GM19351 (cell line): ENCODE measurements around the gene CACUL1.
A peak's percentile ranks its signal among the peaks of the same experiment; 100 is the strongest.
"Not testable (repeated sequence)": the region's sequence is repeated elsewhere in the genome, so short reads cannot be mapped to it uniquely, and the experiment has no call there.

ENCODE experiments used
- ATAC-seq: cut with Tn5 transposase; IDR thresholded peaks from one replicate; pipeline ENCODE4 v1.9.1; 2021; ENCODE audit warnings: mild to moderate bottlenecking, moderate library complexity; ENCODE audit not compliant: unreplicated experiment

Gene CACUL1

GRCh38 chr10:118754556-118755423, at the start of gene CACUL1:
TSS of gene CACUL1 (minus strand) at chr10:118754970. CDS start at chr10:118754762, 208 bp downstream.
- ATAC-seq = peak; percentile 89

- no peak for ATAC-seq
Observed at GRCh38 chr10:118804262-118804773, 49.5 kb upstream of the CACUL1 start.

GRCh38 chr10:118802126-118802793, 47.5 kb upstream of the CACUL1 start:
- ATAC-seq = no peak

GRCh38 chr10:118800920-118801319, 46.1 kb upstream of the CACUL1 start:
- no peak for ATAC-seq

DNA sequence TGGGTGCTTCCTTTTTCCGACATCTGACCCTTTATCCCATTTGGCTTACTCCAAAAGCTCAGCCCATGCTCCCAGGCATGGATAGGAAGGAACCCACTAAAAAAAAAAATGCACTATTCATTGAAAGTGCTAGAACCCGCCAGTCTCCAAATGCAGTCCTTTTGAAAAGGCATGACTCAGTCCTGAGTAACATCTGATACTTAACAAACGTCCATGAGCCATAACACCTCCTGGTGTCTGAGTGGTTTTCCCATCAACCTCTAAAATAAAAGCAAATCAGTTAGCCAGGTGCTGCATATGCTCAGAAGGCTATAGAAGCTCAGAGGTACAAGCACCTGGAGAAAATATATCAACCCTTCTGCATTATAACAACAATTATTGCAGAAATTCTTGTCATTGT, 45.0 kb upstream of the CACUL1 start:
- ATAC-seq = no peak

DNA sequence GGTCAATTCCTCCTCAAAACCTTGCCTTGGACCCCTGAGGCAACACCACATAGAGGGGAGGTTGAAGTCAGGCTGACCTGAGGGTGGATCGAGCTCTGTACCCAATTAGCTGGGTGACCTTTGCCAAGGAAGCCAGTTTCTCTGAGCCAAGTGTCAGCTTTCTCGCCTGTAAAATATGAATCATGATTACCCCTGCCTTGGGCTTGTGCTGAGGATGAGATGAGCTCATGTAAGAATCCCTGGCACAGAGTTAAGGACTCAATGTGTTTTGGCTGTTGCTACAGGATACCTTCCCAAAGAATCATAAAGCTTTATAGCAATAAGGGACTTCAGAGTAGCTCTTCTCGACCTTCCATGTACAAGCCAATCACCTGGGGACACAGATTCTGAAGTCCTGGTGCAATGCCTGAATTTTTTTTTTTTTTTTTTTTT, 43.5 kb upstream of the CACUL1 start:
- no peak for ATAC-seq

DNA sequence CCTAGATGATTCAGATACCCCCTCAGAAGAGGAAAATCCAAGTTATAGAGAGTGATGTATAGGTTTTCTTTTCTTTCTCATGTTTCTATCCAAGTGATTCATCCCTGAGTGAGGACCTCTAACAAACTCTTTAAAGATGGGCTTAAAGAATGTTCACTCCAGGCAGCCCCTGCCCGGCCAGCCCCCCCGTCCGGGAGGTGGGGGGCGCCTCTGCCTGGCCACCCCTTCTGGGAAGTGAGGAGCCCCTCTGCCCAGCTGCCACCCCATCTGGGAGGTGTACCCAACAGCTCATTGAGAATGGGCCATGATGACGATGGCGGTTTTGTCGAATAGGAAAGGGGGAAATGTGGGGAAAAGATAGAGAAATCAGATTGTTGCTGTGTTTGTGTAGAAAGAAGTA, 40.2 kb upstream of the CACUL1 start:
- not testable (repeated sequence) for ATAC-seq

DNA sequence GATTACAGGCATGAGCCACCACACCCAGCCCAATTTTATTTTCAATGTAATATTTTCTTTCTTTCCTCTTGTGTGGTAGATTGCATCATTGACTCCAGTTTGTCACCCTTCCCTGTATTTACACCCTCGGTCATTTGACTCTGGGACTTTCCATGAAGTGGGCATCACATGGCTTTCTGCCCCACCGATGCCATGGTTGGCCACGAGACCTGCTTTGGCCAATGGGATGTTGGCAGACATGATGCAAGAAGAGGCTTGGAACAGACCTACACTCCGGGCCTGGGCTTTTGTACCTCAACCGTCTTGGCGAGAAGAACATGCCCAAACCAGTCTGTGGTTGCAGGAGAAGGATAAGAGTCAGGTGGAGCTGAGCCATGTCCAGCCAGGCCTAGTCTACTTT, 38.8 kb upstream of the CACUL1 start:
- ATAC-seq = no peak

DNA sequence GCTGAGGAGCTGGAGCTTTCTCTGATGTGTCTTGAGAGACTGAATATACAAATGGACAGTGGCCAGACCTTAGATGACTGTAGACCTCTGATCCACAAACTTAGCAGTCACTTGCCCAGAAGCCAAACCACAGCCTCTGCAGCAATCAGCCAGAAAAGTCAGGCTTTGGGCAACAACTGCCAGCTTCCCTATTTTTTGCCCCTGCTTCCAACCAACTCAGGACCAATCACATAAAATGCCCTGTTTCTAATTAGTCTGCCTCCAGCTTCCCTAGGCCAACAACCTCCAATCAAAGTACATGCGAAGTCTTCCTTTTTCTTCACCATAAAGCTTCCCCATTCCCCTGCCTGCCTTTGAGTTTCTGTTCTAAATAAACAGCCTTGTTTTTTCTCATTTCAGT, 37.8 kb upstream of the CACUL1 start:
- no peak for ATAC-seq

GRCh38 chr10:118790058-118790457, 35.3 kb upstream of the CACUL1 start:
- no peak for ATAC-seq

GRCh38 chr10:118785551-118785950, 30.8 kb upstream of the CACUL1 start:
- no peak for ATAC-seq

- no peak for ATAC-seq
Observed at GRCh38 chr10:118783776-118784545, 29.2 kb upstream of the CACUL1 start.

DNA sequence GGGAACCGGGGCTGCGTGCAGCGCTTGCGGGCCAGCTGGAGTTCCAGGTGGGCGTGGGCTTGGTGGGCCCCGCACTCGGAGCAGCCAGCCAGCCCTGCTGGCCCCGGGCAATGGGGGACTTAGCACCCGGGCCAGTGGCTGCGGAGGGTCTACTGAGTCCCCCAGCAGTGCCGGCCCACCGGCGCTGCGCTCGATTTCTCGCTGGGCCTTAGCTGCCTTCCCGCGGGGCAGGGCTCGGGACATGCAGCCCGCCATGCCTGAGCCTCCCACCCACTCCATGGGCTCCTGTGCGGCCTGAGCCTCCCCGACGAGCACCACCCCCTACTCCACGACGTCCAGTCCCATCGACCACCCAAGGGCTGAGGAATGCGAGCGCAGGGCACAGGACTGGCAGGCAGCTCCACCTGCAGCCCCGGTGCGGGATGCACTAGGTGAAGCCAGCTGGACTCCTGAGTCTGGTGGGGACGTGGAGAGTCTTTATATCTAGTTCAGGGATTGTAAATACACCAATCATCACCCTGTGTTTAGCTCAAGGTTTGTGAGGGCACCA, 28.2 kb upstream of the CACUL1 start:
- ATAC-seq = not testable (repeated sequence)

DNA sequence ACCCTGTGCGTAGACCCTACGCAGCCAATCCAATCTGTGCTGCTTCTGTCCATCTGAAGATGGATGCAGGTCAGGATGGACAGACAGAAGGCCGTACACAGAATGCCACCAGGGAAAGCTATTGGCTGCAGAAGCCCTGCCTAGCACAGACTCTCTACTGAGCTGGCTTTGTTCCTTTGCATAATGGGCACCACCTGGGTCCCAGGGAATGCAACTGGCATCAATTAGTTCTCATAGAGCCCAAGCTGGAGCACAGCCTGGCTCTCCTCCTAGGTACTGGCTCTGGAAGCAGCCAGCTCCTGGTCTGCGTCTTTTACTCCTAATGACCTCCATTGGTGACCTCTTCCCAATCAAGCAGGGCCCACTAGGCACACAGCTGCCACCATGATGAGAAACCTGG, 26.8 kb upstream of the CACUL1 start:
- ATAC-seq = no peak

DNA sequence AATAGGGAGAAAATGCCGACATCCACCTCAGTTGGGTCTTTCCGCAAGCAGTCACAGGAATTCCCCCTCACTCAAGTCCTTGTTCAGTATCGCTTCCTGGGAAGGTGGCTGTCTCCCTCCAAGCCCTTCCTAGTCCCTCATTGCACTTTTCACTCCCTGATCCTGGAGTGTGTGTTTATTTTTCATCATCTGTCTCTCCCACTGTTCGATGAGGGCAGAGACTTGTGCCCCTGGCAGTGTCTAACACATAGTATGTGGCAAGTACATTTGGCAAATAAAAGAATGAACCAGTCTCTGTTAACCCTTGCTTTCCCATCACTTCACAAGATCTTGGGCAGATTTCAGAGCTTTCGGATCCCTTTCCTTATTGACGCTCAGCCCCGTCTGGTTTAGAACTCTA, 24.0 kb upstream of the CACUL1 start:
- no peak for ATAC-seq

GRCh38 chr10:118776960-118777359, 22.2 kb upstream of the CACUL1 start:
- no peak for ATAC-seq

GRCh38 chr10:118776033-118776432, 21.3 kb upstream of the CACUL1 start:
- ATAC-seq = no peak

DNA sequence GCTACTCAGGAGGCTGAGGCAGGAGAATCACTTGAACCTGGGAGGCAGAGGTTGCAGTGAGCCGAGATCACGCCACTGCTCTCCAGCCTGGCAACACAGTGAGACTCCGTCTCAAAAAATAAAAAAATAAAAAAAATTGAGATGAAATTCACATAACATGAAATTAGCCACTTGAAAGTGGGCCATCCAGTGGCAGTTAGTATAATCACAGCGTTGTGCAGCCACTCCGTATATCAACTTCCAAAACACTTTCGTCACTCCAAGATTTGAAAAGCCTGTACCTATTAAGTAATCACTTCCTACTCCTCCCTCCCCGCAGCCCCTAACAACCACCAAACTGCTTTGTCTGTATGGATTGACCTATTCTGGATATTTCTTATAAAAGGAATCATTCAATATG, 20.7 kb upstream of the CACUL1 start:
- ATAC-seq = no peak

DNA sequence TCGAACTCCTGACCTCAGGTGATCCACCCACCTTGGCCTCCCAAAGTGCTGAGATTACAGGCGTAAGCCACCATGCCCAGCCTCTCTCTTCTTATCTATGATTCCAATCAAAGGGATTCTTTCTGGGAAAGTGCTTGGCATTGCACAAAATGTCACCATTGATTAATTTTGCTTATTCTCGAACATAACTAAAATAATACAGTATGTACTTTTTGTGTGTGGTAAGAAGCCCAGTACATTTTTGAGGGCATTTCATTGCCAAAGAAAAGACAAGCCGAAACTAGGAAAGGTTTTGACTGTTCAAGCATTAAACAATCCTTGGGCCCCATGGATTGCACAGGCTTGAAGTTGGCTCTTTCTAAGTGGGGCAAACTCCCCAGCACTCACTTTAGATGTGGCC, 18.3 kb upstream of the CACUL1 start:
- no peak for ATAC-seq

DNA sequence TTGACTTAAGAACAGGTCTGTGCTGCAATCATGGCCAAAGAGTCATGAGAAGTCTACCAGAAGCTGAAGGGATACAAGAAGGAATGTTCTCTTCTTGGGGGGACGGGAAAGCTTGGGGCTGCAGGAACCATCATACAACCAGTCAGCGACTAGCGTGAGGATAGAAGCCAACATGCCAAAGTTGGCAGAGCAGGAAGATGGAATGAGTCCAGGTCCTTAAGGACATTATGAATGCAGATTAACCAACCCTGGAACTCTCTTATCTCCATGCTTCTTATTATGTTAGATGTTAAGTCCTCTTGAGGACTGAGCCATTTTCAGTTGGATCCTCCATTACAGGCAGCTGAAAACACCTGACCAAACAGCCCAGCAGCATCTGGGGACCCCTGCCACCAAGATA, 17.2 kb upstream of the CACUL1 start:
- ATAC-seq = no peak
